Esophagus muscularis mucosa (tissue), 3 donors: ENCODE data around the gene CREG1.

Experiments used
- CTCF ChIP-seq, 3 experiments: fragments of 200-600 bp in 2 of 3; fragments of 450-650 bp in 1 of 3; sonication (generic) in 2 of 3; IDR thresholded peaks; one replicate each; pipeline ENCODE4 v1.5.1; 2017 to 2019; ENCODE audit warnings: antibody characterized with exemption in 3 of 3, mild to moderate bottlenecking in 2 of 3, moderate library complexity in 1 of 3
- POLR2A ChIP-seq: fragments of 450-650 bp; IDR thresholded peaks from one replicate; pipeline ENCODE4 v1.6.1; 2017; ENCODE audit warnings: antibody characterized with exemption, moderate library complexity, mild to moderate bottlenecking, low read depth
- POLR2AphosphoS5 ChIP-seq, 2 donors: sonication (generic); formaldehyde crosslinking; IDR thresholded peaks; one replicate each; pipeline ENCODE4 v1.6.1; 2017; ENCODE audit warnings: antibody characterized with exemption in 2 of 2

GRCh38 chr1:167507719-167508118, 45.8 kb downstream of the CREG1 start:
- TF ChIP-seq CTCF (IDR thresholded peaks at IDR 0.05) (no peak), POLR2AphosphoS5 (IDR thresholded peaks at IDR 0.05) (no peak), POLR2A (no peak)
